A549 treated with AZD9567 at 1 μM for 4 hours (cell line): Measurements from ENCODE around the gene TBC1D22B. TPM values are rescaled to one million over a fixed set of nuclear protein-coding genes. Genes with fewer than 3 reads are reported as not detected.

ENCODE experiments used
- total RNA-seq: library from RNA; stranded (reverse); fragments of 200-300 nt; extraction: Qiagen RNA extraction; gene quantifications from 5 replicates; pipeline ENCODE4 v1.2.3, GENCODE V29; 2022; ENCODE audit not compliant: insufficient read depth

The TBC1D22B gene
- 4.7 to 5.7 TPM (median 5.4 TPM) in 5 replicates for total RNA-seq

GRCh38 chr6:37257634-37258404, at the start of gene TBC1D22B, which contains the start of gene TMEM217:
Gene TBC1D22B, plus strand, starts transcription at chr6:37257772. Its CDS starts 146 bp downstream, at chr6:37257918.
Gene TMEM217, minus strand, starts transcription at chr6:37258144. Its CDS starts 39,114 bp downstream, at chr6:37219030.

GRCh38 chr6:37353761-37354525, 96.4 kb downstream of the TBC1D22B start, which contains the start of gene RNF8:
Gene RNF8, plus strand, starts transcription at chr6:37353983. Its CDS starts 182 bp downstream, at chr6:37354165.

Other genes with a start within 250 kb of the TBC1D22B start
- gene PIM1, start 87.6 kb upstream of the TBC1D22B start, total RNA-seq = 8.0 to 13.8 TPM (median 12.6 TPM) in 5 replicates
- 0.54 to 1.0 TPM (median 0.59 TPM) in 4 of 5 replicates, not detected in the other for gene TMEM217, start 372 bp downstream of the TBC1D22B start, total RNA-seq
- gene RNF8, start 96.2 kb downstream of the TBC1D22B start, total RNA-seq = 21.1 to 33.5 TPM (median 25.1 TPM) in 5 replicates
- 15.9 to 17.3 TPM (median 16.3 TPM) in 5 replicates for gene CMTR1, start 175.4 kb downstream of the TBC1D22B start, total RNA-seq
- 31.4 to 44.6 TPM (median 42.7 TPM) in 5 replicates for gene CCDC167, start 242.1 kb downstream of the TBC1D22B start, total RNA-seq